GM18526 (cell line): Measurements from ENCODE around the gene ZNF564.

Source experiments
- POLR2A ChIP-seq: IDR thresholded peaks from 3 replicates; pipeline ENCODE4 v1.6.1; 2011; ENCODE audit not compliant: insufficient read length; ENCODE audit errors: extremely low read depth

ZNF564 gene

DNA sequence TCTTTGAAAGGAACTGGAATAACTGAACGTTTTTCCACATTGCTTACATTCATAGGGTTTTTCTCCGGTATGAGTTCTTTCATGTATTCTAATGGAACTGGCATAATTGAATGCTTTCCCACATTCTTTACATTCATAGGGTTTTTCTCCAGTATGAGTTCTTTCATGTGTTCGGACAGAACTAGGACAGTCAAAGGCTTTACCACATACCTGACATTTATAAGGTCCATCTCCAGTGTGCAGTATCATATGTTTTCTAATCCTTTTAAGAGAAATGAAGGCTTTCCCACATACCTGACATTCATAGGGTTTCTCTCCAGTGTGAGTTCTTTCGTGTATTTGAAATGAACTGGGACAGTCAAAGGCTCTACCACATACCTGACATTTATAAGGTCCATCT lies 24.7 kb downstream of the ZNF564 start:
- TF ChIP-seq POLR2A = no peak

DNA sequence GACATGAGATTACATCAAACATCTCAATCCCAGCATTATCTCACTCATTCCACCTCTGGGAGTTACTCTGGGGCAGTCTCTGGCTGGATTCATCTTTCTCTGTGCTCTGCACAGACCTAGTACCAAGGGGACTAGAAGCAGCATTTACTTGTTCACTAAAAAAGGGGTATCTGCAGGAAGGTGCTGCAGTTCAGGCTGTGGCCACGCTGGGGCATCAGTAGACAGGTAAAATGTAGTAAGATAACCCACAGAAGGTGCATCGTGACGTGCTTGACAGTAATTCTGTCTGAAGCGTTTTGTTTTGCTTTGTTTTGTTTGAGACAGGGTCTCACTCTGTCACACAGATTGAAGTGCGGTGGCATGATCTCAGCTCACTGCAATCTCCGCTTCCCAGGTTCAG lies 29.3 kb downstream of the ZNF564 start:
- no peak for TF ChIP-seq POLR2A

DNA sequence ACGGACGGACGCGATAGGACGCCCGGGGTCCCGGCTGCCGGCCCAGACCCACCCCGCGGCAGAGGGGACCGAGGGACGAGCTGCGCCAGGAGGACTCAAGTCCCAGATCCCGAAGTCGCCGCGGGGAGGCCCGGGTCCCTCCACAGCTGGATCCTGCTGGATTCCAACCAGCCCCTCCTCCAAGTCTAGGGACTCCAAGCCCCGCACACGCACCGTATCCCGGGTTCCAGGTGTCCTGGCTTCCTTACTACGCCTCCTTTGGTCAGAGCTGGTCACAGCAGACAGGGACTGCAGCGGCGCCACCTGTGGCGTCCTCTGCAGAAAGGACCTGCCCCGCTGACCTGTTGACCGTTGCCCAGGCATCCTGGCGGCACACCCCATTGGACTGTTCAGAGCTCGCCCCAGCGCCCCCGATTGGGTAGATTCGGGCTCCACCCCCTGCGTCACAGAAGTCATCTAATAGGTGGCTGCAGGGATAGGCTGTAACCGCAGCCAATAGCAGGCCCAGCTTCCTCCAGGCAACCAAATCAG lies 37.7 kb downstream of the ZNF564 start:
- TF ChIP-seq POLR2A = no peak

- TF ChIP-seq POLR2A = no peak
Measured at GRCh38 chr19:12497032-12497431, 54.2 kb downstream of the ZNF564 start.

DNA sequence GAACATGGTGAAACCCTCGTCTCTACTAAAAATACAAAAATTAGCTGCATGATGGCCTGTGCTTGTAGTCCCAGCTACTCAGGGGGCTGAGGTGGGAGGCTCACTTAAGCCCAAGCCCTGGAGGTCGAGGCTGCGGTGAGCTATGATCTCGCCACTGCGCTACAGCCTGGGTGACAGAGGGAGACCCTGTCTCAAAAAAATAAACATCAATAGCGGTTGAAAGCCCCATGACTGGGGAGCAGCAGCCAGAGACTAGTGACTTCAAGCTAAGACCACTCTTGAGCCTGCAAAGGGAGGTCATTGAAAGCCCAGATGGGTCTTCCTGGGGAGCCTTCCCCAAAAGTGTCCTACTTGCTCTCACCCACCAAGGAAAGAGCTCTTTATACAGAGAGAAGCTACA lies 54.8 kb downstream of the ZNF564 start:
- no peak for TF ChIP-seq POLR2A

GRCh38 chr19:12495002-12495802 lies 56.1 kb downstream of the ZNF564 start:
- TF ChIP-seq POLR2A = peak; percentile 84

GRCh38 chr19:12494260-12494860 lies 56.9 kb downstream of the ZNF564 start:
- no peak for TF ChIP-seq POLR2A

- TF ChIP-seq POLR2A = no peak
Measured at GRCh38 chr19:12485571-12485970, 65.7 kb downstream of the ZNF564 start.

- no peak for TF ChIP-seq POLR2A
Measured at GRCh38 chr19:12485052-12485416, 66.2 kb downstream of the ZNF564 start.

DNA sequence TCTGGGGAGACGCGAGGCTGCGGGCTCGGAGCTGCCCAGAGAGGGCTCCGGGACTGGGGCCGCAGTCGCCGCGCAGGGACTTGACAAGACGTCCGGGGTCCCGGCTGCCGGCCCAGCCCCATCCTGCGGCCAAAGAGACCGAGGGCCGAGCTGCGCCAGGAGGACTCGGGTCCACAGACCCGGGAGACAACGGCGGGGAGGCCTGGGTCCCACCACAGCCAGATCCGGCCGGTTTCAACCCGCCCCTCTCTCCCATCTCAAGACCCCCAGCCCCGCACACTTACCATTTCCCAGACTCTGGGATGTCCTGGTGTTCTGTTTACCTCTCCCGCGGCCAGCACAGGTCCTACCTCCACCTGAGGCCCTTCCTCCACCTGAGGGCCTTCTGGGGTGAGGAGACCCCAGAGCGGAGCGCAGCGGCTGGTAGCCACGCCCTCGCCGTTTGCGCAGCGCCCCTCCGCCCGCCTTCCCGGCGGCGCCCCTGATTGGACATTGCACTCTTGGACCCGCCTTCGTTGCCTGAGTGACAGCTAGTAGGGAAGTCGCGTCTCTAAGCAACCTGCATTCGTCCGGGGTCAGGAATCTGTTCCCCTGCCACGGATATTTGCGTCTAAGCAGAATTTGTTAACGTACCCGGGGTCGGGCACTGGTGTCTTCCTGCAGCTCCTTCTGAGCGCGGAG lies 66.8 kb downstream of the ZNF564 start, which contains the start of gene ZNF709:
TSS of gene ZNF709 (minus strand) at position 446 of the 681 bp plus-strand sequence. CDS start at position 287, 159 bp downstream.
- peak; percentile 88 for TF ChIP-seq POLR2A

DNA sequence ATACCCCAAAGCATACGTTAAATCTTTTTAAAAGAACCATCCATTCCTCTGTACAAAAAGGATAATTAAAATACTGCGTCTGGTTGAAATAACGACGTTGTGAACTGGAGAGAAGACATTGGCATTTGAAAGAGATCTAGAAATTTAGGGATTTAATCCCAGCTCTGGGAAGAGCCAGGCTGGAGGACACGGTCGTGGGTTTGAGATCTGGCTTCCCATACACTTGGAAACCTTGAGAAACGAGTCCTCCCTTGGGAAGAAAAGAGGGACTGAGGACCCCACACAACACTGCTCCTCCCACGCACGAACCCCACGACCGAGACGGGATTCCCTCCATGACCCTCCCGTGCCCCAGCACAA lies 67.3 kb downstream of the ZNF564 start:
- no peak for TF ChIP-seq POLR2A

DNA sequence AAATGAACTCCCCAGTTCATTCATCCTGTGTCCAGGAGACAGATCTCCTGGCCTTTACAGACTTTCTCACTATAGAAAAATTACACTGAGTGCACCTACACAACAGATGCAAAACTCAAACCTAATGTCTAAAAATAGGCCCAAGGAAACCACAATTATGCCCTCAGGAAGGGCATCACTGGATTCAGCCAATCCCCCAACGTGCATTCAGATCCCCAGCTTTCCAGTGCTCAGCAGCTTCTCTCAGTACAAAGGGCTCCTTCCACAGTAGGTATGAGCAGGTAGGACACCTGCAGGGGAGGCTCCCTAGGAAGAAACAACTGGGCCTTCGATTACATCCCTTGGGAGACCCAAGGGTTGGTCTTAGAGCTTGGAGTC lies 68.8 kb downstream of the ZNF564 start:
- no peak for TF ChIP-seq POLR2A

GRCh38 chr19:12481781-12482508 lies 69.3 kb downstream of the ZNF564 start:
- TF ChIP-seq POLR2A = no peak

- TF ChIP-seq POLR2A = no peak
Measured at GRCh38 chr19:12478234-12478941, 72.9 kb downstream of the ZNF564 start.
